AG04450 (cell line): ENCODE results near the gene CAPN9. TPM values are rescaled to one million over a fixed set of nuclear protein-coding genes. Genes with fewer than 3 reads are reported as not detected.

Experiments
- CTCF ChIA-PET: fragments of 300-600, 350-600 bp; formaldehyde crosslinking; extraction: SDS; loops from one replicate; lab custom pipeline; 2022; ENCODE audit warnings: antibody characterized with exemption, inconsistent platforms; lab: Charles Lee
- POLR2A ChIA-PET: fragments of 350-600 bp; formaldehyde crosslinking; extraction: SDS; loops from one replicate; lab custom pipeline; 2021; ENCODE audit warnings: antibody characterized with exemption, inconsistent platforms; lab: Yijun Ruan, JAX
- DNase-seq: peaks from one replicate; pipeline ENCODE4 v3.0.0-alpha.2; 2011; ENCODE audit warnings: low read depth, low spot score
- H3K27ac ChIP-seq: one replicate; pipeline ENCODE4 v1.5.1; 2012; ENCODE audit warnings: low read depth, low read length, control low read depth
- H3K27me3 ChIP-seq: one replicate; pipeline ENCODE4 v1.6.0; 2012; ENCODE audit warnings: low read length; ENCODE audit not compliant: control insufficient read depth, insufficient read depth
- H3K4me3 ChIP-seq: 2 replicates; pipeline ENCODE4 v1.5.1; 2011; ENCODE audit warnings: mild to moderate bottlenecking, low read depth, low read length, control low read depth
- H3K9me3 ChIP-seq: 2 replicates; pipeline ENCODE4 v1.5.1; 2012; ENCODE audit warnings: low read length; ENCODE audit not compliant: control insufficient read depth, insufficient read depth
- CTCF ChIP-seq: IDR thresholded peaks from 2 replicates; pipeline ENCODE4 v1.5.1; 2011; ENCODE audit warnings: low read depth, low read length, control low read depth, inconsistent platforms
- polyA plus RNA-seq: library from polyadenylated mRNA; depleted of rRNA; stranded (reverse); fragments of >200 nt; gene quantifications from 2 replicates; pipeline ENCODE4 v1.2.3, GENCODE V29; 2011

Gene CAPN9
- polyA plus RNA-seq, 1 experiment = 0.24 TPM

- POLR2A ChIA-PET = no interaction called here
- peak; percentile 33; the same call in 1 of the 2 replicates for TF ChIP-seq CTCF
- no peak for DNase-seq
Observed at GRCh38 chr1:230792691-230793462, 45.7 kb downstream of the CAPN9 start.

DNA sequence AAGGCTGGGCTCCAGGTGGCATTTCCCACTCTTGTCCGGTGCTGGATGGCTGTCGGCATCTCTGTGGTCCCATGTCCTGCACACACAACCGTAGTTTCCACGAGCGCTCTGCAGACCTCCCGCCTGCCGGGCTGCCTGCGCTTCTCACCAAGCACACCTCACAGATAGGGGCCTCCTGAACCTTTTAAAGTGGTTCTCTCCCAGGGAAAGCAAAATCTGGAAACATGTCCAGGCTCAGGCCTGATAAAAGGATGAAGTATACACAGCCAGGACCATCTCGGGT lies 46.2 kb downstream of the CAPN9 start:
- ChIA-PET CTCF (interaction anchor here (1.1 kb wide), 1 partner anchor 152 kb away, joined by 3 read pairs; no protein-coding TSS in a partner anchor), POLR2A (no interaction called here)
- DNase-seq = no peak
- no peak for TF ChIP-seq CTCF
- no peaks in the 10 kb centered on the region; the same call in 1 of the 2 replicates for H3K9me3 ChIP-seq
- no peaks in the 10 kb centered on the region for H3K27me3 ChIP-seq
- no peak overlapping the region for H3K27ac ChIP-seq
- H3K4me3 ChIP-seq = no peak overlapping the region

More at GRCh38 chr1:230792691-230793462, 45.7 kb downstream of the CAPN9 start:
- Histone ChIP-seq H3K4me3 (no peak overlapping the region), H3K9me3 (no peaks in the 10 kb centered on the region; the same call in 1 of the 2 replicates), H3K27me3 (no peaks in the 10 kb centered on the region), H3K27ac (no peak overlapping the region)
- CTCF ChIA-PET = interaction anchor here (0.9 to 1.1 kb wide), 2 partner anchors 20 to 151 kb away, joined by 3 read pairs; no protein-coding TSS in a partner anchor

DNA sequence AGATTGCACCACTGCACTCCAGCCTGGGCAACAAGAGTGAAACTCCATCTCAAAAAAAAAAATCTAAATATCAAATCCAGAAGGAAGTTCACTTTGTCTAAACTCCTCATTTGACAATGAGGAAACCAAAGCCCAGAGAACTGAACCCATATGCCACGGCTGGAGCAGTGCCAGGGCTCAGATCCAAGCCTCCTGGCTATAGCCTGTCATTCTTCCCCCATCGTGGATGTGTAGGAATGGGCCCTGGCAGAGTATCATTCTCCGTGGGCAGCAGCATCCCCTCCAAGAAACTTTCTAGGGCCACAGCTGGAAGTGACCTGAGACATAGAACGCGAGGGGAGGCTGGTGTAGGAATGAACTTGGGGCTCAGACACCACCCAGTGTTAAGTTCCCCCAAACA lies 47.2 kb downstream of the CAPN9 start:
- no peak overlapping the region for H3K4me3 ChIP-seq
- no peak for TF ChIP-seq CTCF
- no peak for DNase-seq
- H3K9me3 ChIP-seq = no peaks in the 10 kb centered on the region; the same call in 1 of the 2 replicates
- no peaks in the 10 kb centered on the region for H3K27me3 ChIP-seq
- H3K27ac ChIP-seq = no peak overlapping the region
- POLR2A ChIA-PET = no interaction called here
- CTCF ChIA-PET = interaction anchor here (1.0 to 6.7 kb wide), 2 partner anchors 122 to 151 kb away, joined by 3 to 140 read pairs; no protein-coding TSS in a partner anchor

GRCh38 chr1:230794871-230795605 lies 47.9 kb downstream of the CAPN9 start:
- Histone ChIP-seq H3K27ac (no peak overlapping the region), H3K9me3 (no peaks in the 10 kb centered on the region; the same call in 1 of the 2 replicates), H3K4me3 (no peak overlapping the region), H3K27me3 (no peaks in the 10 kb centered on the region)
- no peak for TF ChIP-seq CTCF
- CTCF ChIA-PET = interaction anchor here (6.7 kb wide), 1 partner anchor 121 kb away, joined by 140 read pairs; no protein-coding TSS in a partner anchor
- POLR2A ChIA-PET = no interaction called here
- DNase-seq = no peak
